HepG2 (cell line): ENCODE data around the gene SLC2A4. TPM values are rescaled to one million over a fixed set of nuclear protein-coding genes. Genes with fewer than 3 reads are reported as not detected.
A peak's percentile ranks its signal among the peaks of the same experiment; 100 is the strongest.

Source experiments
- HNRNPUL1 ChIP-seq: fragments of 200-400 bp; formaldehyde crosslinking; IDR thresholded peaks from 2 replicates; pipeline ENCODE4 v1.6.1; 2017; ENCODE audit warnings: low read depth, mild to moderate bottlenecking, low read length, moderate library complexity
- IRF2 ChIP-seq: IDR thresholded peaks from 2 replicates; pipeline ENCODE4 v1.6.1; 2018; ENCODE audit warnings: missing genetic modification reagents, missing compliant biosample characterization
- MZF1 ChIP-seq: sonication (generic); formaldehyde crosslinking; IDR thresholded peaks from 2 replicates; pipeline ENCODE4 v1.8.1; 2023; ENCODE audit warnings: mild to moderate bottlenecking, missing genetic modification reagents, borderline replicate concordance
- NFIB ChIP-seq: sonication (generic); formaldehyde crosslinking; IDR thresholded peaks from 2 replicates; pipeline ENCODE4 v1.9.0; 2021; ENCODE audit warnings: missing genetic modification reagents, mild to moderate bottlenecking, borderline replicate concordance
- SP140L ChIP-seq: sonication (generic); formaldehyde crosslinking; IDR thresholded peaks from 2 replicates; pipeline ENCODE4 v1.4.0; 2020; ENCODE audit warnings: missing genetic modification reagents, borderline replicate concordance
- THAP11 ChIP-seq: IDR thresholded peaks from 2 replicates; pipeline ENCODE4 v1.6.1; 2016; ENCODE audit warnings: missing biosample characterization, missing genetic modification reagents
- ZFY ChIP-seq: sonication (generic); formaldehyde crosslinking; IDR thresholded peaks from 2 replicates; pipeline ENCODE4 v1.4.0; 2020; ENCODE audit warnings: missing genetic modification reagents
- ZNF10 ChIP-seq: sonication (generic); formaldehyde crosslinking; IDR thresholded peaks from 2 replicates; pipeline ENCODE4 v1.4.0; 2020; ENCODE audit warnings: mild to moderate bottlenecking, low read depth, missing genetic modification reagents, borderline replicate concordance
- ZNF17 ChIP-seq: sonication (generic); formaldehyde crosslinking; IDR thresholded peaks from 2 replicates; pipeline ENCODE4 v1.5.0; 2020; ENCODE audit warnings: mild to moderate bottlenecking, missing genetic modification reagents
- ZNF260 ChIP-seq: sonication (generic); formaldehyde crosslinking; IDR thresholded peaks from 2 replicates; pipeline ENCODE4 v1.4.0; 2020; ENCODE audit warnings: missing genetic modification reagents, low read depth, mild to moderate bottlenecking, borderline replicate concordance
- polyA plus RNA-seq, 8 experiments: library from polyadenylated mRNA; depleted of rRNA in 3 of 8; stranded (reverse) in 7 of 8; unstranded in 1 of 8; fragments of >200 nt; fragmentation: Illumina TruSeq in 4 of 8; extraction: Trizol in 4 of 8; gene quantifications; 2 replicates each; pipeline versions ENCODE4 v1.2.1 to v1.2.3, GENCODE V29; 2011 to 2016; ENCODE audit warnings: low read depth in 4 of 8, missing spikeins in 1 of 8, mixed read lengths in 1 of 8; ENCODE audit not compliant: insufficient read depth in 1 of 8
- total RNA-seq, 5 experiments: library from RNA; depleted of rRNA; stranded (reverse); fragments of >200 nt; fragmentation: Illumina TruSeq; extraction: Trizol; gene quantifications; 2 replicates each; pipeline ENCODE4 v1.2.3, GENCODE V29; 2016; ENCODE audit warnings: low read depth in 1 of 5
- TF ChIP-seq, protein P1 (sequence below): sonication (generic); formaldehyde crosslinking; IDR thresholded peaks from 2 replicates; pipeline ENCODE4 v1.9.0; 2021; ENCODE audit warnings: missing genetic modification reagents, mild to moderate bottlenecking, borderline replicate concordance
- TF ChIP-seq, protein P2 (sequence below): sonication (generic); formaldehyde crosslinking; IDR thresholded peaks from 2 replicates; pipeline ENCODE4 v1.4.0; 2020; ENCODE audit warnings: missing genetic modification reagents
- TF ChIP-seq, protein P3 (sequence below): sonication (generic); formaldehyde crosslinking; IDR thresholded peaks from 2 replicates; pipeline ENCODE4 v1.5.0; 2020; ENCODE audit warnings: mild to moderate bottlenecking, low read depth, missing genetic modification reagents, borderline replicate concordance

SLC2A4 gene
- total and polyA plus RNA-seq, 2 of the 13 experiments (the other 11 are each of a cell fraction or from before 2014, with no cell fraction given) = 4.9 to 5.8 TPM

DNA sequence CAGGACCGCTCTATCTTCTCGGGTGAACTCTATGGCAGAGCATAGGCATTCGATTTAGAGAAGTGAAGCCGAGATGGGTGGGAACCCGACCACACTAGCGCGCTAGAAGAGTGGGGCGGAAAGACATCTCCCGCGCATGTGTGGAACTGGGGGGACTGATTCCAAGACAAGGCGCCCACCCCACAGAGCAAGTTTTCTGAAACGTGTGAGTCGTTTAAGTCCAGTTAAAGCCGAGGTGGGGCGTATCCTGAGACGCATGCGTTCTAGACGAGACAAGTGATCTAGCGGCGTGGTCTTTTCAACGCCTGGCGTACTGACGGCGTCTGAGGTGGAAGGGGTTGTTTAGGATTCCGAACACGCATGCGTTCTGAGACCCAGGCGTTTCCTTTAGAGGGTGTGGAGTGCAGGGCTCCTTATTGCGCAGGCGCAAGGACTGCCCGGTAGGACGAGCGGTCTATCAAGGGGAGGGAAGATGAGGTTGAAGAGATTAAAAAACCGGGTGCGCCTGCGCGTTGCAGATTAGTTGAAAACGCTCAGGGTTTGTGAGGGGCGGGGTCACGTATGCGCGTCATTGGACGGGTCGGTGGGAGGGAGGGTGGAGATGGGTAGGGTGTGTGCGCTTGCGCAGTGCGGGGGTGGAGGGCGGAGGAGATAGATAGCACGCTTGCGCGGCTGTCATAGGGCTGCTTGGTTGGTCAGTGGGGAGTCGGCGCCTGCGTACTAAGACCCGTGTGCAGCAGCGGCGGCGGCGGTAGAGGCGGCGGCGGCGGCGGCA lies 25.6 kb downstream of the SLC2A4 start, which contains the start of gene EIF5A (continued):
- TF ChIP-seq, protein P1, sequence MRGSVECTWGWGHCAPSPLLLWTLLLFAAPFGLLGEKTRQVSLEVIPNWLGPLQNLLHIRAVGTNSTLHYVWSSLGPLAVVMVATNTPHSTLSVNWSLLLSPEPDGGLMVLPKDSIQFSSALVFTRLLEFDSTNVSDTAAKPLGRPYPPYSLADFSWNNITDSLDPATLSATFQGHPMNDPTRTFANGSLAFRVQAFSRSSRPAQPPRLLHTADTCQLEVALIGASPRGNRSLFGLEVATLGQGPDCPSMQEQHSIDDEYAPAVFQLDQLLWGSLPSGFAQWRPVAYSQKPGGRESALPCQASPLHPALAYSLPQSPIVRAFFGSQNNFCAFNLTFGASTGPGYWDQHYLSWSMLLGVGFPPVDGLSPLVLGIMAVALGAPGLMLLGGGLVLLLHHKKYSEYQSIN (CRISPR knock-in tag) = no peak
- TF ChIP-seq HNRNPUL1 (no peak), IRF2 (CRISPR knock-in tag) (no peak), SP140L (no peak), ZNF10 (no peak), ZFY (CRISPR knock-in tag) (no peak), NFIB (CRISPR knock-in tag) (no peak), THAP11 (peak; percentile 85), ZNF260 (CRISPR knock-in tag) (no peak), MZF1 (CRISPR knock-in tag) (no peak), ZNF17 (CRISPR knock-in tag) (no peak)
- TF ChIP-seq, protein P2, sequence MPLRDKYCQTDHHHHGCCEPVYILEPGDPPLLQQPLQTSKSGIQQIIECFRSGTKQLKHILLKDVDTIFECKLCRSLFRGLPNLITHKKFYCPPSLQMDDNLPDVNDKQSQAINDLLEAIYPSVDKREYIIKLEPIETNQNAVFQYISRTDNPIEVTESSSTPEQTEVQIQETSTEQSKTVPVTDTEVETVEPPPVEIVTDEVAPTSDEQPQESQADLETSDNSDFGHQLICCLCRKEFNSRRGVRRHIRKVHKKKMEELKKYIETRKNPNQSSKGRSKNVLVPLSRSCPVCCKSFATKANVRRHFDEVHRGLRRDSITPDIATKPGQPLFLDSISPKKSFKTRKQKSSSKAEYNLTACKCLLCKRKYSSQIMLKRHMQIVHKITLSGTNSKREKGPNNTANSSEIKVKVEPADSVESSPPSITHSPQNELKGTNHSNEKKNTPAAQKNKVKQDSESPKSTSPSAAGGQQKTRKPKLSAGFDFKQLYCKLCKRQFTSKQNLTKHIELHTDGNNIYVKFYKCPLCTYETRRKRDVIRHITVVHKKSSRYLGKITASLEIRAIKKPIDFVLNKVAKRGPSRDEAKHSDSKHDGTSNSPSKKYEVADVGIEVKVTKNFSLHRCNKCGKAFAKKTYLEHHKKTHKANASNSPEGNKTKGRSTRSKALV (CRISPR knock-in tag) = 0 out of 2 replicates have a peak, but pooled peaks have one; percentile 32
- TF ChIP-seq, protein P3, sequence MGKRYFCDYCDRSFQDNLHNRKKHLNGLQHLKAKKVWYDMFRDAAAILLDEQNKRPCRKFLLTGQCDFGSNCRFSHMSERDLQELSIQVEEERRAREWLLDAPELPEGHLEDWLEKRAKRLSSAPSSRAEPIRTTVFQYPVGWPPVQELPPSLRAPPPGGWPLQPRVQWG (CRISPR knock-in tag) = no peak
- TF ChIP-seq, all 625 proteins: peak for 145
